Smooth muscle cell (in vitro differentiated cells): ENCODE results near the gene ZBTB44. TPM values are rescaled to one million over a fixed set of nuclear protein-coding genes. Genes with fewer than 3 reads are reported as not detected.

Experiments
- DNase-seq: peaks from one replicate; lab custom pipeline; 2025; ENCODE audit not compliant: unreplicated experiment; lab: John Stamatoyannopoulos, UW
- H2AFZ ChIP-seq: fragments of 200-600 bp; sonication (generic); 2 replicates; pipeline ENCODE4 v1.6.0; 2016; ENCODE audit warnings: antibody characterized with exemption, low read depth, mild to moderate bottlenecking
- H3F3A ChIP-seq: fragments of 200-600 bp; sonication (generic); 2 replicates; pipeline ENCODE4 v1.6.0; 2017; ENCODE audit warnings: antibody characterized with exemption, low read depth
- H3K27ac ChIP-seq: fragments of 200-600 bp; sonication (generic); 2 replicates; pipeline ENCODE4 v1.5.1; 2016; ENCODE audit warnings: low read depth, mild to moderate bottlenecking
- H3K27me3 ChIP-seq: fragments of 200-600 bp; sonication (generic); 2 replicates; pipeline ENCODE4 v1.6.1; 2016; ENCODE audit warnings: low read depth, mild to moderate bottlenecking
- H3K36me3 ChIP-seq: fragments of 200-600 bp; sonication (generic); 2 replicates; pipeline ENCODE4 v1.5.1; 2016; ENCODE audit warnings: low read depth
- H3K4me1 ChIP-seq: fragments of 200-600 bp; sonication (generic); 2 replicates; pipeline ENCODE4 v1.5.1; 2016; ENCODE audit warnings: low read depth
- H3K4me2 ChIP-seq: fragments of 200-600 bp; sonication (generic); 2 replicates; pipeline ENCODE4 v1.6.0; 2016; ENCODE audit warnings: mild to moderate bottlenecking
- H3K4me3 ChIP-seq: fragments of 200-600 bp; sonication (generic); 2 replicates; pipeline ENCODE4 v1.5.1; 2016; ENCODE audit warnings: mild to moderate bottlenecking
- H3K79me2 ChIP-seq: fragments of 200-600 bp; sonication (generic); 2 replicates; pipeline ENCODE4 v1.6.0; 2016; ENCODE audit warnings: low read depth, mild to moderate bottlenecking
- H3K9ac ChIP-seq: fragments of 200-600 bp; sonication (generic); 2 replicates; pipeline ENCODE4 v1.6.0; 2016; ENCODE audit warnings: low read depth
- H3K9me3 ChIP-seq: fragments of 200-600 bp; sonication (generic); replicated peaks from 2 replicates; pipeline ENCODE4 v1.5.1; 2016; ENCODE audit warnings: low read depth
- H4K20me1 ChIP-seq: fragments of 200-600 bp; sonication (generic); 2 replicates; pipeline ENCODE4 v1.6.0; 2016; ENCODE audit warnings: low read depth
- CTCF ChIP-seq: fragments of 200-600 bp; sonication (generic); IDR thresholded peaks from 2 replicates; pipeline ENCODE4 v1.5.1; 2017; ENCODE audit warnings: borderline replicate concordance, mild to moderate bottlenecking, antibody characterized with exemption; ENCODE audit not compliant: insufficient read depth, poor library complexity, severe bottlenecking
- WGBS: methylation state at CpG from one replicate; pipeline ENCODE4 v1.1.7; 2016; ENCODE audit warnings: low lambda C conversion rate; 5-methylcytosine and 5-hydroxymethylcytosine counted together
- polyA plus RNA-seq: library from polyadenylated mRNA; unstranded; fragments of >200 nt; fragmentation: Nextera tagmentation; extraction: Ambion mirVana; gene quantifications from 2 replicates; pipeline ENCODE4 v1.2.1, GENCODE V29; 2016
- total RNA-seq: library from RNA; depleted of rRNA; stranded (reverse); fragments of >200 nt; gene quantifications from 2 replicates; pipeline ENCODE4 v1.2.3, GENCODE V29; 2014

Gene ZBTB44
- total and polyA plus RNA-seq, 2 experiments from 2014 or later: 2.3 to 27.3 TPM

- H3K4me3 ChIP-seq: no peak overlapping the region
- no peaks in the 10 kb centered on the region for H3K36me3 ChIP-seq
- H3K79me2 ChIP-seq: no peaks in the 10 kb centered on the region
- H3K27me3 ChIP-seq: no peaks in the 10 kb centered on the region
- no peak overlapping the region for H3K9ac ChIP-seq
- no peak for DNase-seq
- H3K4me1 ChIP-seq: no peaks in the 10 kb centered on the region
- TF ChIP-seq CTCF: no peak
- no peak overlapping the region for H3K27ac ChIP-seq
- H2AFZ ChIP-seq: no peak overlapping the region
- no peaks in the 10 kb centered on the region for H4K20me1 ChIP-seq
- no peaks in the 10 kb centered on the region for H3F3A ChIP-seq
- WGBS: 82% methylated on average over 12 of the region's 12 CpGs
- no peaks in the 10 kb centered on the region for H3K9me3 ChIP-seq
- no peak overlapping the region for H3K4me2 ChIP-seq
Measured at GRCh38 chr11:130199792-130200191, 114.9 kb downstream of the ZBTB44 start.

GRCh38 chr11:130198964-130199363 lies 115.8 kb downstream of the ZBTB44 start:
- Histone ChIP-seq H3F3A (no peaks in the 10 kb centered on the region), H2AFZ (no peak overlapping the region), H3K27me3 (no peaks in the 10 kb centered on the region), H3K79me2 (no peaks in the 10 kb centered on the region), H3K9ac (no peak overlapping the region), H3K27ac (no peak overlapping the region), H4K20me1 (no peaks in the 10 kb centered on the region), H3K4me2 (no peak overlapping the region), H3K4me1 (no peaks in the 10 kb centered on the region), H3K36me3 (no peaks in the 10 kb centered on the region), H3K4me3 (no peak overlapping the region), H3K9me3 (no peaks in the 10 kb centered on the region)
- no peak for TF ChIP-seq CTCF
- 95% methylated on average over 15 of the region's 15 CpGs for WGBS
- DNase-seq: no peak

GRCh38 chr11:130198292-130198691 lies 116.4 kb downstream of the ZBTB44 start:
- Histone ChIP-seq H3K36me3 (no peaks in the 10 kb centered on the region), H3K9me3 (no peaks in the 10 kb centered on the region), H3K79me2 (no peaks in the 10 kb centered on the region), H3K4me2 (no peak overlapping the region), H3K27ac (no peak overlapping the region), H3F3A (no peaks in the 10 kb centered on the region), H3K27me3 (no peaks in the 10 kb centered on the region), H3K4me3 (no peak overlapping the region), H3K9ac (no peak overlapping the region), H4K20me1 (no peaks in the 10 kb centered on the region), H3K4me1 (no peaks in the 10 kb centered on the region), H2AFZ (no peak overlapping the region)
- no peak for TF ChIP-seq CTCF
- DNase-seq: no peak
- 89% methylated on average over 18 of the region's 22 CpGs for WGBS

GRCh38 chr11:130197386-130198035 lies 117.2 kb downstream of the ZBTB44 start:
- TF ChIP-seq CTCF: no peak
- WGBS: 93% methylated on average over 18 of the region's 27 CpGs
- H2AFZ ChIP-seq: no peak overlapping the region
- no peaks in the 10 kb centered on the region for H3K36me3 ChIP-seq
- no peaks in the 10 kb centered on the region for H4K20me1 ChIP-seq
- no peaks in the 10 kb centered on the region for H3K9me3 ChIP-seq
- H3K4me1 ChIP-seq: no peaks in the 10 kb centered on the region
- H3K4me2 ChIP-seq: no peak overlapping the region
- H3K79me2 ChIP-seq: no peaks in the 10 kb centered on the region
- DNase-seq: no peak
- H3K27me3 ChIP-seq: no peaks in the 10 kb centered on the region
- no peak overlapping the region for H3K4me3 ChIP-seq
- H3K27ac ChIP-seq: no peak overlapping the region
- H3K9ac ChIP-seq: no peak overlapping the region
- H3F3A ChIP-seq: no peaks in the 10 kb centered on the region
